Measurements from ENCODE around the gene CYSRT1. TPM values are rescaled to one million over a fixed set of nuclear protein-coding genes. Genes with fewer than 3 reads are reported as not detected.

CYSRT1 gene
- total RNA-seq, 6 experiments from 2014 or later: 0.20 to 1.2 (median 0.31) TPM; not detected in 1

GRCh38 chr9:137231372-137232039 is 6.5 kb downstream of the CYSRT1 start:
- no peak for ATAC-seq
- H3K4me1 ChIP-seq: peaks cover 0 to 3% (median 0%) of the 10 kb centered on the region in 4 donors
- H3K27me3 ChIP-seq: no peaks in the 10 kb centered on the region
- no peaks in the 10 kb centered on the region for H3K9me3 ChIP-seq
- 63% methylated on average over 3 of the region's 23 CpGs for WGBS (ENCODE audit: insufficient coverage, low coverage, low lambda C conversion rate, missing lambda C conversion rate)
- TF ChIP-seq POLR2A (IDR thresholded peaks at IDR 0.05) (no peak), CTCF (IDR thresholded peaks at IDR 0.05) (no peak)
- intact Hi-C loops (cut with DNase I): loop anchor here (5.0 to 10.0 kb wide), 4 partner anchors 47 to 114 kb away; partner anchors contain the start of genes ANAPC2 (in 1 of the 2) and SSNA1 (in 1 of the 2)
- DNase-seq: no peak
- no peak overlapping the region for H3K4me3 ChIP-seq
- no peak overlapping the region for H3K27ac ChIP-seq
- H3K36me3 ChIP-seq: no peaks in the 10 kb centered on the region

- H3K27ac ChIP-seq: no peak overlapping the region
- peaks cover 0 to 6% (median 0%) of the 10 kb centered on the region in 4 donors for H3K4me1 ChIP-seq
- intact Hi-C loops (cut with DNase I): loop anchor here (5.0 to 10.0 kb wide), 4 partner anchors 47 to 115 kb away; partner anchors contain the start of genes ANAPC2 (in 1 of the 2) and SSNA1 (in 1 of the 2)
- no peak for TF ChIP-seq POLR2A (IDR thresholded peaks at IDR 0.05)
- no peak for TF ChIP-seq CTCF (IDR thresholded peaks at IDR 0.05)
- H3K9me3 ChIP-seq: no peaks in the 10 kb centered on the region
- H3K4me3 ChIP-seq: no peak overlapping the region
- 60% methylated on average over 1 of the region's 10 CpGs for WGBS (ENCODE audit: insufficient coverage, low coverage, low lambda C conversion rate, missing lambda C conversion rate)
- H3K27me3 ChIP-seq: no peaks in the 10 kb centered on the region
- no peak for DNase-seq
- no peaks in the 10 kb centered on the region for H3K36me3 ChIP-seq
- no peak for ATAC-seq
These were observed 7.1 kb downstream of the CYSRT1 start for GRCh38 chr9:137232101-137232500.

- no peaks in the 10 kb centered on the region for H3K9me3 ChIP-seq
- DNase-seq (no peak), ATAC-seq (no peak)
- no peak overlapping the region for H3K4me3 ChIP-seq
- TF ChIP-seq CTCF (IDR thresholded peaks at IDR 0.05): no peak
- no peak for TF ChIP-seq POLR2A (IDR thresholded peaks at IDR 0.05)
- WGBS (ENCODE audit: insufficient coverage, low coverage, low lambda C conversion rate, missing lambda C conversion rate): no CpG with 5 or more reads among the region's 24 CpGs
- intact Hi-C loops (cut with DNase I): loop anchor here (5.0 to 10.0 kb wide), 4 partner anchors 48 to 115 kb away; partner anchors contain the start of genes ANAPC2 (in 1 of the 2) and SSNA1 (in 1 of the 2)
- H3K36me3 ChIP-seq: no peaks in the 10 kb centered on the region
- H3K27ac ChIP-seq: no peak overlapping the region
- peaks cover 0 to 6% (median 0%) of the 10 kb centered on the region in 4 donors for H3K4me1 ChIP-seq
- no peaks in the 10 kb centered on the region for H3K27me3 ChIP-seq
These were observed 7.5 kb downstream of the CYSRT1 start for GRCh38 chr9:137232510-137232909.

DNA sequence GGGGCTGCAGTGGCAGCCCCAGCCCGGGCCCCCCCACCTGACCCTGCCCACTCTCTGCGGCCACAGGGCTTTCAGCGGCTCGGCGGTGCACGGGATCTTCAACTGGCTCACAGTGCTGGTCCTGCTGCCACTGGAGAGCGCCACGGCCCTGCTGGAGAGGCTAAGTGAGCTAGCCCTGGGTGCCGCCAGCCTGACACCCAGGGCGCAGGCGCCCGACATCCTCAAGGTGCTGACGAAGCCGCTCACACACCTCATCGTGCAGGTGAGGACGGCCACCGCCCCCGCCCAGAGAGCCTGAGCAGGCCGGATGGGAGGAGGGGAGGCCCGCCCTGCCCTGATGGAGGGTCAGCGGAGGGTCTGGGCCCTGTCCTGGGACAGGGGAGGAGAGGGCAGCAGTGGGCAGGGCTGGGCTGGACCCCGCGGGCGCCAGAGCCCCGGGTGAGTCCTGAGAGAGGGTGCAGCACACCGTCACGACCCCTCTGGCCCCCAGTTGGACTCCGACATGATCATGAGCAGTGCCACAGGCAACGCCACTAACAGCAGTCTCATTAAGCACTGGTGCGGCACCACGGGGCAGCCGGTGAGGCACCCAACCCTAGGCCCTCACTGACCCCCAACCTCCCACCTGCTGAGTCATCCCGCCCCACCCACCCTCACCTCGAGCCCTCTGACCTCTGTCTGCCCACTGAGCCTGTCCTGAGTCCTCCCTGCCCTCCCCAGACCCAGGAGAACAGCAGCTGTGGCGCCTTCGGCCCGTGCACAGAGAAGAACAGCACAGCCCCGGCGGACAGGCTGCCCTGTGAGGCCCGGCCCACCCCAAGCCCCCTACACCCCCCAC is 8.4 kb downstream of the CYSRT1 start:
- Histone ChIP-seq H3K36me3 (no peaks in the 10 kb centered on the region), H3K27me3 (no peaks in the 10 kb centered on the region), H3K27ac (no peak overlapping the region), H3K4me3 (no peak overlapping the region), H3K4me1 (peaks cover 0 to 6% (median 0%) of the 10 kb centered on the region in 4 donors), H3K9me3 (no peaks in the 10 kb centered on the region)
- DNase-seq: no peak
- 31% methylated on average over 3 of the region's 40 CpGs for WGBS (ENCODE audit: insufficient coverage, low coverage, low lambda C conversion rate, missing lambda C conversion rate)
- ATAC-seq: no peak
- TF ChIP-seq CTCF (IDR thresholded peaks at IDR 0.05): no peak
- no peak for TF ChIP-seq POLR2A (IDR thresholded peaks at IDR 0.05)
- intact Hi-C loops (cut with DNase I): loop anchor here (5.0 to 10.0 kb wide), 4 partner anchors 49 to 116 kb away; partner anchors contain the start of genes ANAPC2 (in 1 of the 2) and SSNA1 (in 1 of the 2)
